Suprapubic skin (tissue), 4 donors: ENCODE results near the gene WWOX. TPM values are rescaled to one million over a fixed set of nuclear protein-coding genes. Genes with fewer than 3 reads are reported as not detected.

Experiments used
- DNase-seq, 2 donors: peaks; one replicate each; pipeline ENCODE4 v3.0.0-alpha.2; 2019; ENCODE audit warnings: low spot score in 2 of 2
- H3K27ac ChIP-seq: fragments of 200-600 bp; sonication (generic); one replicate; pipeline ENCODE4 v1.5.1; 2019
- H3K27me3 ChIP-seq: fragments of 200-600 bp; sonication (generic); one replicate; pipeline ENCODE4 v1.5.1; 2019
- H3K36me3 ChIP-seq: fragments of 200-600 bp; sonication (generic); one replicate; pipeline ENCODE4 v1.5.1; 2019
- H3K4me1 ChIP-seq: fragments of 200-600 bp; sonication (generic); one replicate; pipeline ENCODE4 v1.5.1; 2019
- H3K4me3 ChIP-seq: fragments of 200-600 bp; sonication (generic); one replicate; pipeline ENCODE4 v1.5.1; 2019; ENCODE audit warnings: mild to moderate bottlenecking
- H3K9me3 ChIP-seq: fragments of 200-600 bp; sonication (generic); one replicate; pipeline ENCODE4 v1.5.1; 2019
- CTCF ChIP-seq, 2 donors: fragments of 200-600 bp in 1 of 2; fragments of 450-650 bp in 1 of 2; sonication (generic) in 1 of 2; IDR thresholded peaks; one replicate each; pipeline ENCODE4 v1.5.1; 2016 to 2019; ENCODE audit warnings: antibody characterized with exemption in 2 of 2, mild to moderate bottlenecking in 1 of 2, moderate library complexity in 1 of 2
- EP300 ChIP-seq: sonication (generic); formaldehyde crosslinking; IDR thresholded peaks from one replicate; pipeline ENCODE4 v1.6.1; 2017; ENCODE audit warnings: antibody characterized with exemption
- POLR2A ChIP-seq, 2 donors: fragments of 450-650 bp; IDR thresholded peaks; one replicate each; pipeline ENCODE4 v1.6.1; 2017; ENCODE audit warnings: antibody characterized with exemption in 2 of 2, mild to moderate bottlenecking in 2 of 2, moderate library complexity in 2 of 2
- POLR2AphosphoS5 ChIP-seq, 3 donors: sonication (generic); formaldehyde crosslinking; IDR thresholded peaks; one replicate each; pipeline ENCODE4 v1.6.1; 2017; ENCODE audit warnings: antibody characterized with exemption in 3 of 3
- WGBS: methylation state at CpG from one replicate; pipeline ENCODE4 v1.1.5; 2018; 5-methylcytosine and 5-hydroxymethylcytosine counted together
- total RNA-seq, 4 donors: library from RNA; depleted of rRNA; stranded (reverse); fragments of >200 nt; gene quantifications; one replicate each; pipeline ENCODE4 v1.1.0, GENCODE V29; 2016

WWOX gene
- total RNA-seq, 4 donors from 2014 or later = 29.6 to 104 (median 47.3) TPM

GRCh38 chr16:79150151-79150550 lies 1050.7 kb downstream of the WWOX start:
- Histone ChIP-seq H3K4me3 (no peak overlapping the region), H3K9me3 (no peaks in the 10 kb centered on the region), H3K27me3 (no peaks in the 10 kb centered on the region), H3K36me3 (no peaks in the 10 kb centered on the region), H3K27ac (no peak overlapping the region), H3K4me1 (no peaks in the 10 kb centered on the region)
- TF ChIP-seq POLR2A (IDR thresholded peaks at IDR 0.05) = no peak
- no peak for TF ChIP-seq CTCF (IDR thresholded peaks at IDR 0.05)
- TF ChIP-seq POLR2AphosphoS5 (IDR thresholded peaks at IDR 0.05) = no peak
- no peak for TF ChIP-seq EP300
- no peak for DNase-seq
- WGBS = no CpG with 5 or more reads among the region's 1 CpG

GRCh38 chr16:79150632-79151310 lies 1051.3 kb downstream of the WWOX start:
- no peaks in the 10 kb centered on the region for H3K27me3 ChIP-seq
- 73% methylated on average over 13 of the region's 13 CpGs for WGBS
- no peak overlapping the region for H3K27ac ChIP-seq
- no peak for TF ChIP-seq CTCF (IDR thresholded peaks at IDR 0.05)
- DNase-seq = no peak
- H3K4me1 ChIP-seq = no peaks in the 10 kb centered on the region
- H3K36me3 ChIP-seq = no peaks in the 10 kb centered on the region
- no peak overlapping the region for H3K4me3 ChIP-seq
- H3K9me3 ChIP-seq = no peaks in the 10 kb centered on the region

- peaks cover 5% of the 10 kb centered on the region for H3K4me1 ChIP-seq
- no peaks in the 10 kb centered on the region for H3K36me3 ChIP-seq
- 88% methylated on average over 3 of the region's 3 CpGs for WGBS
- H3K27me3 ChIP-seq = no peaks in the 10 kb centered on the region
- no peaks in the 10 kb centered on the region for H3K9me3 ChIP-seq
- no peak for DNase-seq
- TF ChIP-seq POLR2A (IDR thresholded peaks at IDR 0.05) = no peak
- TF ChIP-seq POLR2AphosphoS5 (IDR thresholded peaks at IDR 0.05) = no peak
- TF ChIP-seq EP300 = no peak
- TF ChIP-seq CTCF (IDR thresholded peaks at IDR 0.05) = no peak
- H3K4me3 ChIP-seq = no peak overlapping the region
- no peak overlapping the region for H3K27ac ChIP-seq
Measured at GRCh38 chr16:79154086-79154485, 1054.6 kb downstream of the WWOX start.

- Histone ChIP-seq H3K36me3 (no peaks in the 10 kb centered on the region), H3K4me1 (peaks cover 11% of the 10 kb centered on the region), H3K9me3 (no peaks in the 10 kb centered on the region), H3K27me3 (no peaks in the 10 kb centered on the region), H3K4me3 (no peak overlapping the region), H3K27ac (no peak overlapping the region)
- TF ChIP-seq POLR2A (IDR thresholded peaks at IDR 0.05) (no peak), EP300 (no peak), POLR2AphosphoS5 (IDR thresholded peaks at IDR 0.05) (no peak), CTCF (IDR thresholded peaks at IDR 0.05) (no peak)
- 84% methylated on average over 3 of the region's 3 CpGs for WGBS
- no peak for DNase-seq
Measured at GRCh38 chr16:79155471-79155870, 1056.0 kb downstream of the WWOX start.

- no peak overlapping the region for H3K4me3 ChIP-seq
- no peaks in the 10 kb centered on the region for H3K9me3 ChIP-seq
- no peaks in the 10 kb centered on the region for H3K27me3 ChIP-seq
- DNase-seq = no peak
- H3K36me3 ChIP-seq = no peaks in the 10 kb centered on the region
- WGBS = 70% methylated on average over 4 of the region's 4 CpGs
- H3K4me1 ChIP-seq = peaks cover 11% of the 10 kb centered on the region
- H3K27ac ChIP-seq = no peak overlapping the region
- TF ChIP-seq POLR2AphosphoS5 (IDR thresholded peaks at IDR 0.05) (no peak), CTCF (IDR thresholded peaks at IDR 0.05) (no peak), POLR2A (IDR thresholded peaks at IDR 0.05) (no peak), EP300 (no peak)
Measured at GRCh38 chr16:79155904-79156303, 1056.5 kb downstream of the WWOX start.
